Testis (tissue), 3 donors: ENCODE results near the gene METTL13. TPM values are rescaled to one million over a fixed set of nuclear protein-coding genes. Genes with fewer than 3 reads are reported as not detected.

ENCODE experiments used
- DNase-seq: peaks from one replicate; pipeline ENCODE4 v3.0.0-alpha.2; 2019
- H3K27ac ChIP-seq, 2 donors: fragments of 200-600 bp; sonication (generic); one replicate each; pipeline ENCODE4 v1.5.1; 2019
- H3K27me3 ChIP-seq: fragments of 200-600 bp; sonication (generic); one replicate; pipeline ENCODE4 v1.5.1; 2019
- H3K36me3 ChIP-seq: fragments of 200-600 bp; sonication (generic); one replicate; pipeline ENCODE4 v1.5.1; 2017; ENCODE audit warnings: low read depth; ENCODE audit errors: missing control alignments
- H3K4me1 ChIP-seq: fragments of 200-600 bp; sonication (generic); one replicate; pipeline ENCODE4 v1.5.1; 2019
- H3K4me3 ChIP-seq, 2 donors: fragments of 200-600 bp; sonication (generic); one replicate each; pipeline ENCODE4 v1.5.1; 2017 to 2019
- H3K9me3 ChIP-seq: fragments of 200-600 bp; sonication (generic); one replicate; pipeline ENCODE4 v1.5.1; 2017
- POLR2A ChIP-seq: fragments of 450-650 bp; IDR thresholded peaks from one replicate; pipeline ENCODE4 v1.6.1; 2017; ENCODE audit warnings: antibody characterized with exemption, mild to moderate bottlenecking, moderate library complexity
- WGBS, 2 donors: methylation state at CpG; one replicate each; pipeline ENCODE4 v1.1.5; 2018; 5-methylcytosine and 5-hydroxymethylcytosine counted together
- intact Hi-C: fragments of 100-400 bp; cut with DNase I; formaldehyde crosslinking; loops from one replicate; pipeline ENCODE4 v1.15.1; 2023; ENCODE audit warnings: low total_unique reads
- polyA plus RNA-seq: library from polyadenylated mRNA; stranded (reverse); fragments of 350-450 nt; fragmentation: Illumina TruSeq; extraction: RNeasy Lipid Tissue Mini Kit (QIAGEN cat#74804); gene quantifications from one replicate; pipeline ENCODE4 v1.2.3, GENCODE V29; 2014; ENCODE audit warnings: low read depth, low replicate concordance; ENCODE audit not compliant: insufficient read depth
- total RNA-seq, 2 donors: library from RNA; depleted of rRNA; stranded (reverse); fragments of >200 nt; gene quantifications; one replicate each; pipeline ENCODE4 v1.2.3, GENCODE V29; 2016
- TF ChIP-seq, protein P1 (sequence below), 3 experiments: fragments of 450-650 bp in 2 of 3; fragments of 200-600 bp in 1 of 3; sonication (generic) in 1 of 3; IDR thresholded peaks; one replicate each; pipeline ENCODE4 v1.5.1; 2016 to 2019; ENCODE audit warnings: antibody characterized with exemption in 3 of 3, mild to moderate bottlenecking in 2 of 3, moderate library complexity in 1 of 3

The METTL13 gene
- total and polyA plus RNA-seq, 3 donors from 2014 or later = 47.2 to 50.3 (median 47.5) TPM

DNA sequence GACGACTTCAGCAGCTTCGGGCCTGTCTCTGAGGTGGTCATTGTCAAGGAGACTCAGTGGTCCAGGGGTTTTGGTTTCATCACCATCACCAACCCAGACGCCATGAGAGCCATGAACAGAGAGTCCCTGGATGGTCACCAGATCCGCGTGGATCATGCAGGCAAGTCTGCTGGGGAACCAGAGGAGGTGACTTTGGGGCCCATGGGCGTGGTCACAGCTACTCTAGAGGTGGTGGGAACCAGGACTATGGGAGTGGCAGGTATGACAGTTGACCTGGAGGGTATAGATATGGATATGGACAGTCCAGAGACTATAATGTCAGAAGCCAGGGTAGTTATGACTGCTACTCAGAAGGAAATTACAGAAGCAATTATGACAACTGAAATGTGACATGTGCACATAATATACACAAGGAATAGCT, 19.3 kb upstream of the METTL13 start:
- no peaks in the 10 kb centered on the region for H3K27me3 ChIP-seq
- intact Hi-C loops = no loop called here
- 86 to 92% methylated on average over 6 of the region's 6 CpGs for WGBS, 2 donors
- H3K9me3 ChIP-seq = no peaks in the 10 kb centered on the region
- H3K27ac ChIP-seq = no peak overlapping the region
- H3K4me1 ChIP-seq = peaks cover 5% of the 10 kb centered on the region
- H3K4me3 ChIP-seq = no peak overlapping the region
- no peak for DNase-seq
- H3K36me3 ChIP-seq = no peaks in the 10 kb centered on the region
- TF ChIP-seq, protein P1, sequence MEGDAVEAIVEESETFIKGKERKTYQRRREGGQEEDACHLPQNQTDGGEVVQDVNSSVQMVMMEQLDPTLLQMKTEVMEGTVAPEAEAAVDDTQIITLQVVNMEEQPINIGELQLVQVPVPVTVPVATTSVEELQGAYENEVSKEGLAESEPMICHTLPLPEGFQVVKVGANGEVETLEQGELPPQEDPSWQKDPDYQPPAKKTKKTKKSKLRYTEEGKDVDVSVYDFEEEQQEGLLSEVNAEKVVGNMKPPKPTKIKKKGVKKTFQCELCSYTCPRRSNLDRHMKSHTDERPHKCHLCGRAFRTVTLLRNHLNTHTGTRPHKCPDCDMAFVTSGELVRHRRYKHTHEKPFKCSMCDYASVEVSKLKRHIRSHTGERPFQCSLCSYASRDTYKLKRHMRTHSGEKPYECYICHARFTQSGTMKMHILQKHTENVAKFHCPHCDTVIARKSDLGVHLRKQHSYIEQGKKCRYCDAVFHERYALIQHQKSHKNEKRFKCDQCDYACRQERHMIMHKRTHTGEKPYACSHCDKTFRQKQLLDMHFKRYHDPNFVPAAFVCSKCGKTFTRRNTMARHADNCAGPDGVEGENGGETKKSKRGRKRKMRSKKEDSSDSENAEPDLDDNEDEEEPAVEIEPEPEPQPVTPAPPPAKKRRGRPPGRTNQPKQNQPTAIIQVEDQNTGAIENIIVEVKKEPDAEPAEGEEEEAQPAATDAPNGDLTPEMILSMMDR (IDR thresholded peaks at IDR 0.05) = no peak
- no peak for TF ChIP-seq POLR2A

DNA sequence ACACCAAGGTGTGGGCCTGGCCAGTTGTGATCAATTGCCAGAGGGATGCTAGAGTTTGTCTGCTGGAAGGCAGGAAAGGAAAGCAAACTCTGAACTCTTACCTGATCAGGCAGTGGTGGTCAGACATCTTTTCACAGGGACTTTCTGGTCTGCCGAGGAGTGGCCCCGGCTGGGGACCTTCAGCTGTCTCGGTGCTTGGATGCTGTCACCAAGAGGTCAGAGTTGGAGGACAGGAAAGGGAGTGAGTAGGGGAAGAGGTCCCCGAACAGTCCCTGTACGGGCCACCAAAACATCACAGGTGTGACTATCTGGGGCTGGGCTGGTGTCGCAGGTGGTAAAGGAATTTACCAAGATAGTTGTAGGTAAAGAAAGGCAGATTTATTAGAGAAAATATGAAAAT, 17.7 kb upstream of the METTL13 start:
- no peak overlapping the region for H3K4me3 ChIP-seq
- WGBS, 2 donors = 76 to 95% methylated on average over 6 of the region's 6 CpGs
- no peaks in the 10 kb centered on the region for H3K27me3 ChIP-seq
- intact Hi-C loops = no loop called here
- DNase-seq = no peak
- H3K36me3 ChIP-seq = no peaks in the 10 kb centered on the region
- no peak for TF ChIP-seq POLR2A
- TF ChIP-seq, protein P1 (IDR thresholded peaks at IDR 0.05) = no peak
- H3K4me1 ChIP-seq = peaks cover 16% of the 10 kb centered on the region
- H3K27ac ChIP-seq = no peak overlapping the region
- no peaks in the 10 kb centered on the region for H3K9me3 ChIP-seq

DNA sequence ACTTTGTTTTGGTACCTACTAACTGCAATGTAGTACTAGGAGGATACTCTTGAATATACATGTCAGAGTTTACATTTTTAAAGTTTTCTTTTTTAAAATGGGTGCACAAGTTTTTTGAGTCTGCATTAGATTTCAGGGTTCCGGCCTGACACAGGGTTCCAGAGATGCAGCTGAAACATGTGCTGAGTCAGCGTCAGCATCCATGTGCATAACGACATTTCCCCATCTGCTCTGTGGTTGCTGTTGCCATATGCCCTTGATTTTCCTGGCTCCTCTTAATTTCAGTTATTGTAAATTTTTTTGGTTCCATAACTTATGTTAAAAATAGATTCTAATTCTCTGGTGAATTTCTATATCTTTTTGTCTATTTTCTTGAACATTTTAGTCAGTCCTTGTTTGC, 12.3 kb upstream of the METTL13 start:
- WGBS, 2 donors = 71 to 78% methylated on average over 3 of the region's 3 CpGs
- no peak overlapping the region for H3K4me3 ChIP-seq
- TF ChIP-seq POLR2A = no peak
- TF ChIP-seq, protein P1 (IDR thresholded peaks at IDR 0.05) = no peak
- no peak for DNase-seq
- H3K36me3 ChIP-seq = no peaks in the 10 kb centered on the region
- H3K4me1 ChIP-seq = peaks cover 16% of the 10 kb centered on the region
- no peaks in the 10 kb centered on the region for H3K27me3 ChIP-seq
- no peak overlapping the region for H3K27ac ChIP-seq
- H3K9me3 ChIP-seq = no peaks in the 10 kb centered on the region
- intact Hi-C loops = no loop called here

DNA sequence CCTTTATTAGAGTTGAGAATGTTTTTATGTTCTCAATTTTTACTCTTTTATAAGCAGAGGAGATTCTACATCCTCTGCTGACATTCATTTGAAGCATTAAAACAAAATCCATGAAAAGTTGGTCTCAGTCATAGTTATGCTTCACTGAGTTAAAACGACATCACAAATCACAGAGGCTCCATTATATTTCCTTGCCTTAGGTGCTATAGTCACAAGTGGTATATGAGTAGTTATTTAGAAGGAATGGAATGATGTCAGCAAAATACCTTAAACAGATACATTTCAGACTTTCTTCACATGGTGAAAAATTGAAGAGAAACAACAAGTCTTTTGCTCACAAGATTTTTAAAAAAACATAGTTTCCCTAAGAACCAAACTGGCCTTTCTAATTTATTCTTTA, 11.7 kb upstream of the METTL13 start:
- no peaks in the 10 kb centered on the region for H3K36me3 ChIP-seq
- WGBS, 2 donors = 65 to 78% methylated on average over 1 of the region's 1 CpG
- no peak overlapping the region for H3K27ac ChIP-seq
- H3K9me3 ChIP-seq = no peaks in the 10 kb centered on the region
- peaks cover 16% of the 10 kb centered on the region for H3K4me1 ChIP-seq
- intact Hi-C loops = no loop called here
- H3K4me3 ChIP-seq = no peak overlapping the region
- no peaks in the 10 kb centered on the region for H3K27me3 ChIP-seq
- no peak for DNase-seq
- TF ChIP-seq POLR2A = no peak
- TF ChIP-seq, protein P1 (IDR thresholded peaks at IDR 0.05) = no peak

DNA sequence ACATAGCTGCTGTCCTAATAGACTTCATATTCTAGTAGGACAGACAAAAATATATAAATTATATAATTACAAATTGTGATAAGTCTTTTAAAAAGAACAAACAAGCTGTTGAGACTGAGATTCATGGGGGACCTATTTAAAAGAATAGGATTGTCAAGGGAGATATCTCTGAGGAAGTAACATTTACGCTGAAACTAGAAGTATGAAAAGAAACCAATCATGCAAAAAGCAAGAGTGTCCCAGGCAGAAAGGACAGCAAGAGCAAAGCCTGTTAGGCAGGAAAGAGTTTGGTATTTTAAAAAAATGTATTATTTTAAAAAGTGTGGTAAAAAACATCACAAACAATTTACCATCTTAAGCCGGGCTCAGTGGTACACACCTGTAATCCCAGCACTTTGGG, 9.1 kb upstream of the METTL13 start:
- H3K36me3 ChIP-seq = no peaks in the 10 kb centered on the region
- intact Hi-C loops = no loop called here
- no peaks in the 10 kb centered on the region for H3K27me3 ChIP-seq
- H3K4me3 ChIP-seq = no peak overlapping the region
- 84 to 87% methylated on average over 2 of the region's 2 CpGs for WGBS, 2 donors
- no peak for DNase-seq
- H3K27ac ChIP-seq = no peak overlapping the region
- H3K4me1 ChIP-seq = peaks cover 12% of the 10 kb centered on the region
- H3K9me3 ChIP-seq = no peaks in the 10 kb centered on the region
- TF ChIP-seq, protein P1 (IDR thresholded peaks at IDR 0.05) = no peak
- TF ChIP-seq POLR2A = no peak
